ENCODE measurements around the gene FOLH1. TPM values are rescaled to one million over a fixed set of nuclear protein-coding genes. Genes with fewer than 3 reads are reported as not detected.
"Not testable (repeated sequence)": the region's sequence is repeated elsewhere in the genome, so short reads cannot be mapped to it uniquely, and the experiment has no call there.

Gene FOLH1
- total RNA-seq, 2 experiments from 2014 or later = not detected

GRCh38 chr11:49213026-49213560 is 4.7 kb upstream of the FOLH1 start:
- H3K9me3 Mint-ChIP-seq = no peaks in the 10 kb centered on the region
- H3K27ac Mint-ChIP-seq = no peak overlapping the region
- H3K36me3 Mint-ChIP-seq = no peaks in the 10 kb centered on the region
- CTCF ChIA-PET = no interaction called here
- no peaks in the 10 kb centered on the region for H3K4me1 Mint-ChIP-seq (ENCODE audit: low read depth)
- POLR2A ChIA-PET = interaction anchor here (0.6 kb wide), 1 partner anchor 587 kb away, joined by 3 read pairs; no protein-coding TSS in a partner anchor
- DNase-seq = no peak
- intact Hi-C loops (cut with micrococcal nuclease) = no loop called here
- H3K4me3 Mint-ChIP-seq = no peak overlapping the region
- H3K27me3 Mint-ChIP-seq = peaks cover 2% of the 10 kb centered on the region

DNA sequence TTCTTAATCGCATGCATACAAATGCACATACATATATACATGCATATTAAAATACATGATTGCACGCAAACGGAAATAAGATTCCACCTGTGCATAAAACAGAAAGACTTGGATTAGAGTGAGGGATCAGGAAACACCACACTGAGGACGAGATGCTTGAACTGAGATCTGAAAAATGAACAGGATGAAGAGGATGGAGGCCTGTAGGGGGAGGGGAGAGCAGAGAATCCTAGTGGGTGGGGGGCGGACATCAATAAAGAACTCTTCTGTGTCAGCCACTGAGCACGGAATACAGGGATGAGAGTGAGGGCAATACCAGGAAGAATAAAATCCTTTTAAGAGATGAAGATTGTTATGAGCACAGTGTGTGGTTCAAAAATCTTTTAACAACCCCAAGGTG is 1.4 kb downstream of the FOLH1 start:
- POLR2A ChIA-PET; H3K4me1 Mint-ChIP-seq (ENCODE audit: low read depth); H3K4me3 Mint-ChIP-seq; H3K27me3 Mint-ChIP-seq; H3K27ac Mint-ChIP-seq; DNase-seq; H3K36me3 Mint-ChIP-seq; CTCF ChIA-PET; intact Hi-C loops (cut with micrococcal nuclease); H3K9me3 Mint-ChIP-seq: not testable (repeated sequence)

GRCh38 chr11:49202287-49202976 is 6.0 kb downstream of the FOLH1 start:
- no peak for DNase-seq
- no peak overlapping the region for H3K4me3 Mint-ChIP-seq
- no peak overlapping the region for H3K27ac Mint-ChIP-seq
- intact Hi-C loops (cut with micrococcal nuclease) = no loop called here
- peaks cover 5% of the 10 kb centered on the region for H3K27me3 Mint-ChIP-seq
- H3K9me3 Mint-ChIP-seq = no peaks in the 10 kb centered on the region
- H3K4me1 Mint-ChIP-seq (ENCODE audit: low read depth) = no peaks in the 10 kb centered on the region
- no peaks in the 10 kb centered on the region for H3K36me3 Mint-ChIP-seq
- POLR2A ChIA-PET = no interaction called here
- CTCF ChIA-PET = no interaction called here

DNA sequence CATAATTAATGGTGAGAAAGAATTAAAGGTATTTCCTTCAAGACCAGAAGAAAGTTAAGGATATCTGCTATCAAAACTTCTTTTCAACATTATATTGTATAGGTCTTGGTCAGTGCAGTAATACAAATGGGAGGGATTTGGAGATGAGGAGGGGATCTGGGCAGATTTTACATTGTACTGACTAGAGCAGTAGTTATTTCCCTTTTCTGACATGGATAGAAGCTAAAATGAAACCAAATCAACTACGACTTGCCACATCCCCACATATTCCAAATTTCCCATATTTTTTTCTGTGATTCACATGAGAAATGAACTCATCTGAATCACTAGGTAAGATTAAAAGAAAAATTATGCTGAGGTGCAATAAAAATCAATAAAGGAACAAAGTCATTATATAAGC is 11.6 kb downstream of the FOLH1 start:
- intact Hi-C loops (cut with micrococcal nuclease); DNase-seq; H3K9me3 Mint-ChIP-seq; H3K4me1 Mint-ChIP-seq (ENCODE audit: low read depth); CTCF ChIA-PET; H3K27ac Mint-ChIP-seq; H3K36me3 Mint-ChIP-seq; H3K4me3 Mint-ChIP-seq; POLR2A ChIA-PET; H3K27me3 Mint-ChIP-seq: not testable (repeated sequence)

- H3K27me3 Mint-ChIP-seq; CTCF ChIA-PET; H3K4me1 Mint-ChIP-seq (ENCODE audit: low read depth); H3K4me3 Mint-ChIP-seq; DNase-seq; H3K9me3 Mint-ChIP-seq; intact Hi-C loops (cut with micrococcal nuclease); POLR2A ChIA-PET; H3K27ac Mint-ChIP-seq; H3K36me3 Mint-ChIP-seq: not testable (repeated sequence)
Observed at GRCh38 chr11:49196002-49196401, 12.4 kb downstream of the FOLH1 start.

DNA sequence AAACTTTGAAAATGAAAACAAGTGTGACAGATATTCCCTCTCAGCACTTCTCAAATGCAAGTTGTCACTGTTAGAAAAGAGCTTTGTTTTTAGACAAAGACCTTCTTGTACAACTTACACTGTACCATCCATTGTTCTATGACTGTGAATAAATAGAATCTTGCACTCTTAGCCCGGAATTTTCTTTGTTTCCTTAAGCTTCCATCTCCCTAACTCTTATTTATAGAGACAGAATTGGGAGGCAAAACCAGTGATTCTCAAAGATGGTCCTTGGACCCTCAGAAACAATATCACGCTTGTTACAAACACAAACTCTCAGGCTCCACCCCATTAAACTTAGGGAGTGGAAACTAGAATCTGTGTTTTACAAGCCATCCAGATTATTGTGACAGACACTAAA is 18.1 kb downstream of the FOLH1 start:
- H3K4me3 Mint-ChIP-seq; H3K27me3 Mint-ChIP-seq; H3K27ac Mint-ChIP-seq; H3K36me3 Mint-ChIP-seq; intact Hi-C loops (cut with micrococcal nuclease); POLR2A ChIA-PET; H3K4me1 Mint-ChIP-seq (ENCODE audit: low read depth); DNase-seq; CTCF ChIA-PET; H3K9me3 Mint-ChIP-seq: not testable (repeated sequence)

DNA sequence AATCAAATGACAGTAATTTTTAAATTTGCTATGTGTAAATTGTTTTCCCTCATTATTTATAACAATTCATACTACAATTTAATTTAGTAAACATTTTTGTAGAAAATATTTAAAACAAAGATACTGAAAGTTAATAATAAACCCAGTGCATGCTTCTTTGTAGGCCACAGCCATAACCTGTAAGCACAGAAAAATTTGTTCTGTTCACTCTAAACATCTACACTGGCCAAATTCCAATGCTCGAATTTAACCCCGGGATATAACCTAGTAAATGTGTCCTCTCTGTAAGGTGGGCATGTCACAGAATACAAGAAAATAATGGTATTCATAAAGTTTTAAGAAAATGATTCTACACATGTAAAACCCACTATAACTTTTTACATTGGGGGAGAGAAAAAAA is 22.2 kb downstream of the FOLH1 start:
- H3K4me3 Mint-ChIP-seq; POLR2A ChIA-PET; H3K9me3 Mint-ChIP-seq; intact Hi-C loops (cut with micrococcal nuclease); H3K36me3 Mint-ChIP-seq; H3K4me1 Mint-ChIP-seq (ENCODE audit: low read depth); H3K27me3 Mint-ChIP-seq; CTCF ChIA-PET; H3K27ac Mint-ChIP-seq; DNase-seq: not testable (repeated sequence)

DNA sequence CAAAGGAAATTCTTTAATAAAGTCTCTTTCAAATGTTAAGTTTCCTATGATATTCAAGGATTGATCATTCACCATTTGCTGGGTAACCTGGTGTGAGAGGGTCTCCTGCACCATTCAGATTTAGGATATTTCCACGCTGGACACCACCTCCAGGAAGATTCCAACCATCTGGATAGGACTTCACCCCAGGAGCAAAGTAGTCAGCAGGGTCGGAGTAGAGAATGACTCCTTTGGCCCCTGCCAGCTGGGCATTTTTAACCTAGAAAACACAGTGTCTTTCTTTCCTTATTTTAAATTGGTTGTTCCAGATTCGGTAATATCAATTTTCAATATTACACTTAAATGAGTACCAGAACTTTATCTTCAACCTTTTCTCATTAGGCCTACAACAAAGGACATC is 22.8 kb downstream of the FOLH1 start:
- POLR2A ChIA-PET = not testable (repeated sequence)

DNA sequence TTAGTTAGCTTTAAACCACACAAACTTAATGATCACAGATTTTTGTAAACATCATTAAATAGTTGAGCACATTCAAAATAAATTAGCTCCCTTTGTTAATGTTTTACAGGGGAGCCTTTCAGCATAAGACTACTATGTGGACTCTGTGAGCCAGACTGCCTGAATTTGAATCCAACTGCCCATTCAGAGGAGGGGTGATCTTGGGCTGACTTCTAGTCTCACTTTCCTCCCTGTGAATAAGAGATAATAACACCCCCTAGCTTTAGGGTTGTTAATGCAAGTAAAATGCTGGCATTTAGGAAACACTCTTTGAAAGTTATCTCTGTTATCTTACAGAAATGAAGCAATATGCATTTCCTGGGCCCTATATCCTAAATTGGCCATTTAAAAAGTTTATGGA is 23.6 kb downstream of the FOLH1 start:
- intact Hi-C loops (cut with micrococcal nuclease) = not testable (repeated sequence)

More for the DNA sequence above, 22.8 kb downstream of the FOLH1 start:
- H3K4me3 Mint-ChIP-seq; CTCF ChIA-PET; H3K9me3 Mint-ChIP-seq; H3K4me1 Mint-ChIP-seq (ENCODE audit: low read depth); DNase-seq; H3K27me3 Mint-ChIP-seq; H3K27ac Mint-ChIP-seq; H3K36me3 Mint-ChIP-seq; intact Hi-C loops (cut with micrococcal nuclease): not testable (repeated sequence)

GRCh38 chr11:49177936-49178335 is 30.5 kb downstream of the FOLH1 start:
- H3K4me1 Mint-ChIP-seq (ENCODE audit: low read depth); intact Hi-C loops (cut with micrococcal nuclease); DNase-seq; H3K9me3 Mint-ChIP-seq; POLR2A ChIA-PET; H3K36me3 Mint-ChIP-seq; CTCF ChIA-PET; H3K4me3 Mint-ChIP-seq; H3K27ac Mint-ChIP-seq; H3K27me3 Mint-ChIP-seq: not testable (repeated sequence)

More for the DNA sequence above, 23.6 kb downstream of the FOLH1 start:
- DNase-seq; H3K4me3 Mint-ChIP-seq; POLR2A ChIA-PET; H3K27me3 Mint-ChIP-seq; CTCF ChIA-PET; H3K4me1 Mint-ChIP-seq (ENCODE audit: low read depth); H3K27ac Mint-ChIP-seq; H3K36me3 Mint-ChIP-seq; H3K9me3 Mint-ChIP-seq: not testable (repeated sequence)

GRCh38 chr11:49175378-49175777 is 33.0 kb downstream of the FOLH1 start:
- H3K9me3 Mint-ChIP-seq; DNase-seq; H3K36me3 Mint-ChIP-seq; H3K4me3 Mint-ChIP-seq; intact Hi-C loops (cut with micrococcal nuclease); H3K27ac Mint-ChIP-seq; H3K4me1 Mint-ChIP-seq (ENCODE audit: low read depth); CTCF ChIA-PET; H3K27me3 Mint-ChIP-seq; POLR2A ChIA-PET: not testable (repeated sequence)

GRCh38 chr11:49174691-49175366 is 33.6 kb downstream of the FOLH1 start:
- H3K36me3 Mint-ChIP-seq; DNase-seq; H3K27me3 Mint-ChIP-seq; CTCF ChIA-PET; POLR2A ChIA-PET; H3K4me1 Mint-ChIP-seq (ENCODE audit: low read depth); H3K9me3 Mint-ChIP-seq; H3K4me3 Mint-ChIP-seq; H3K27ac Mint-ChIP-seq; intact Hi-C loops (cut with micrococcal nuclease): not testable (repeated sequence)

DNA sequence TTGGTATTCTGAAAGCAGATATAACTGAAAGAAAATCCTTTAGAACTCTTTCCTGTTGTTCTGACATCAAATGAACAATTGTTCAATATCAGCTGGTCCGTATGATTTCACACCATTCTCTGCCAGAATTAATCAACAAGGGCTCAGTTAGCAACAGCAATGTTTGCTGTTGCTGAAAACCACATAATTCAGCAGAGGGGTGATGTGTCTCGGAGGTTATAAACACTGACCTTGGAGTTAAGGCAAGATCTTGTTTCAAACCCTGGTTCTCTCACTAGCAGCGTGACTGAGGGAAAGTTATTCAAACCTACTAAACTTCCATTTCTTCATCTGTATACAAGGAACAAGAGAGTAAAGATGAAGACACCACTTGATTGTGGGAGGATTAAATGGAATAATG is 36.8 kb downstream of the FOLH1 start:
- DNase-seq; H3K27me3 Mint-ChIP-seq; H3K4me3 Mint-ChIP-seq; POLR2A ChIA-PET; H3K4me1 Mint-ChIP-seq (ENCODE audit: low read depth); H3K27ac Mint-ChIP-seq; H3K36me3 Mint-ChIP-seq; CTCF ChIA-PET; intact Hi-C loops (cut with micrococcal nuclease); H3K9me3 Mint-ChIP-seq: not testable (repeated sequence)

Measured in activated CD4-positive, alpha-beta memory T cell treated with anti-CD3 and anti-CD28 coated beads for 36 hours (primary cell).